ENCODE data around the gene CD200. TPM values are rescaled to one million over a fixed set of nuclear protein-coding genes. Genes with fewer than 3 reads are reported as not detected.

CD200 gene
- total and polyA plus RNA-seq, 10 of the 15 experiments (the other 5 are each of a cell fraction or from before 2014, with no cell fraction given), result 21.2 to 84.3 (median 33.2) TPM

DNA sequence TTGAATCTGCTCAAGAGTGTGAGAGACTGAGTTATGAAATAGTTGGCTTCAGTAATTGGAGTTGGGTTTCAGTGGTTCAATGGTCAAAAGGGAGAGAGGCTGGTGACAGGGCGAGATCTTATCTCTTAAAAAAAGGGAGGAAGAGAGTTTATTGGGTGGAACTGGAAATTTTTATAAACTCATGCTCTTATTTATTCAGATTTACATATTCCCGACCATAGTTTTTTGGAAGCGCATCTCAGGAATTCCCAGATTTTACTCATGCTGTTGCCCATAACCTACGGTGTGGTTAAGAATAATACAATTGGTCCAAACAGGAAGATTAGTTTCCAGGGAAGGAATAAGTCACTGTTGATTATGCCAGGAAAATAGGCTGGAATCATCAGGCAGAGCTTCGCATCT is 41.4 kb downstream of the CD200 start (continued):
- TF ChIP-seq, protein P1, sequence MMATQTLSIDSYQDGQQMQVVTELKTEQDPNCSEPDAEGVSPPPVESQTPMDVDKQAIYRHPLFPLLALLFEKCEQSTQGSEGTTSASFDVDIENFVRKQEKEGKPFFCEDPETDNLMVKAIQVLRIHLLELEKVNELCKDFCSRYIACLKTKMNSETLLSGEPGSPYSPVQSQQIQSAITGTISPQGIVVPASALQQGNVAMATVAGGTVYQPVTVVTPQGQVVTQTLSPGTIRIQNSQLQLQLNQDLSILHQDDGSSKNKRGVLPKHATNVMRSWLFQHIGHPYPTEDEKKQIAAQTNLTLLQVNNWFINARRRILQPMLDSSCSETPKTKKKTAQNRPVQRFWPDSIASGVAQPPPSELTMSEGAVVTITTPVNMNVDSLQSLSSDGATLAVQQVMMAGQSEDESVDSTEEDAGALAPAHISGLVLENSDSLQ (IDR thresholded peaks at IDR 0.05), result no peak
- TF ChIP-seq RAD51 (IDR thresholded peaks at IDR 0.05), result no peak
- TF ChIP-seq MEF2B (IDR thresholded peaks at IDR 0.05; ENCODE audit: partially characterized antibody, poor library complexity, severe bottlenecking), result no peak
- TF ChIP-seq TCF7 (IDR thresholded peaks at IDR 0.05; ENCODE audit: borderline replicate concordance), result no peak
- TF ChIP-seq PML (IDR thresholded peaks at IDR 0.05; ENCODE audit: low read length), result no peak

DNA sequence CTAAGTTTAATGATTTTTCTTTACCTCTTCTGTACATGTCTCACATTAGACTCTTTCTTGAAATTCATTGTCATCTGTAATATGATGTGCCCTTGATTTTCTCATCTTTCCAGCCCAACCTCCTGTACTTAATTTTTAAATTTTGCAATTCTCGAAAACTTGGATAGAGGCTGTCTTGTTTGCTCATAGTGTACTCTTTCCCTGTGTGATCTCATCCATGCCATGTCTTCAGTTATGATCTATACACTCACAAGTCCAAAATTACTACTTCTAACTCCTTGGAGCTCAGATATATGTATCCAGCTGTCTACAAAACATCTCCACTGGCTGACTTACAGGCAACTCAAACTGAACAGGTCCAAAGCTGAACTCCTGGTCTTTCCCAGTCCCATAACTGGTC is 42.2 kb downstream of the CD200 start:
- Histone ChIP-seq H3K27ac (ENCODE audit: control insufficient read depth, insufficient read depth) (no peak overlapping the region), H3K9me3 (replicated peaks; ENCODE audit: control insufficient read depth, insufficient read depth, low read length) (no peaks in the 10 kb centered on the region), H3K36me3 (ENCODE audit: control insufficient read depth in 2 of 2, insufficient read depth in 2 of 2, low read length in 1 of 2) (no peaks in the 10 kb centered on the region; a peak in 1 of 4 replicates), H2AFZ (ENCODE audit: control insufficient read depth, low read depth, low read length) (no peak overlapping the region), H3K9ac (ENCODE audit: control insufficient read depth, insufficient read depth, low read length) (no peak overlapping the region), H3K4me2 (ENCODE audit: control insufficient read depth, insufficient read depth) (no peak overlapping the region), H3K27me3 (replicated peaks in 1 of 2; ENCODE audit: control insufficient read depth in 2 of 2, insufficient read depth in 2 of 2, low read length in 1 of 2) (no peaks in the 10 kb centered on the region), H3K4me3 (no peak overlapping the region), H3K4me1 (ENCODE audit: control insufficient read depth, insufficient read depth, low read length) (no peaks in the 10 kb centered on the region), H3K79me2 (ENCODE audit: control insufficient read depth, insufficient read depth, low read length) (no peaks in the 10 kb centered on the region), H4K20me1 (ENCODE audit: control insufficient read depth, insufficient read depth) (no peaks in the 10 kb centered on the region)
- ChIA-PET SMC1A (ENCODE audit: uncharacterized antibody, unreplicated experiment) (interaction anchor here (0.8 to 1.8 kb wide), 7 partner anchors 9 to 238 kb away, joined by 3 to 9 read pairs (median 4); no protein-coding TSS in a partner anchor), CTCF (interaction anchor here (1.4 to 3.4 kb wide), 2 partner anchors 10 to 82 kb away, joined by 4 to 10 read pairs; no protein-coding TSS in a partner anchor), POLR2A (interaction anchor here (0.6 to 2.9 kb wide), 4 partner anchors 11 to 416 kb away, joined by 3 to 10 read pairs (median 4); no protein-coding TSS in a partner anchor), RAD21 (ENCODE audit: unreplicated experiment) (interaction anchor here (1.1 kb wide), 1 partner anchor 13 kb away, joined by 3 read pairs; no protein-coding TSS in a partner anchor)
- in situ Hi-C loops (cut with MboI) (no loop called here), intact Hi-C loops (cut with micrococcal nuclease; ENCODE audit: unreplicated experiment) (no loop called here)
- ATAC-seq, result no peak
- DNase-seq (ENCODE audit: low read depth, low spot score), result no peak
- 96% methylated on average over 1 of the region's 1 CpG for WGBS (ENCODE audit: insufficient coverage, insufficient replicate concordance, low lambda C conversion rate, missing lambda C conversion rate)
- BruUV-seq (replicated peaks), result no TSS peak
- FAIRE-seq, result no peak
- TF ChIP-seq SP1 (IDR thresholded peaks at IDR 0.05; ENCODE audit: low read depth, low read length) (no peak), BRCA1 (IDR thresholded peaks at IDR 0.05; ENCODE audit: low read depth, low read length) (no peak)
- TF ChIP-seq, protein P2, sequence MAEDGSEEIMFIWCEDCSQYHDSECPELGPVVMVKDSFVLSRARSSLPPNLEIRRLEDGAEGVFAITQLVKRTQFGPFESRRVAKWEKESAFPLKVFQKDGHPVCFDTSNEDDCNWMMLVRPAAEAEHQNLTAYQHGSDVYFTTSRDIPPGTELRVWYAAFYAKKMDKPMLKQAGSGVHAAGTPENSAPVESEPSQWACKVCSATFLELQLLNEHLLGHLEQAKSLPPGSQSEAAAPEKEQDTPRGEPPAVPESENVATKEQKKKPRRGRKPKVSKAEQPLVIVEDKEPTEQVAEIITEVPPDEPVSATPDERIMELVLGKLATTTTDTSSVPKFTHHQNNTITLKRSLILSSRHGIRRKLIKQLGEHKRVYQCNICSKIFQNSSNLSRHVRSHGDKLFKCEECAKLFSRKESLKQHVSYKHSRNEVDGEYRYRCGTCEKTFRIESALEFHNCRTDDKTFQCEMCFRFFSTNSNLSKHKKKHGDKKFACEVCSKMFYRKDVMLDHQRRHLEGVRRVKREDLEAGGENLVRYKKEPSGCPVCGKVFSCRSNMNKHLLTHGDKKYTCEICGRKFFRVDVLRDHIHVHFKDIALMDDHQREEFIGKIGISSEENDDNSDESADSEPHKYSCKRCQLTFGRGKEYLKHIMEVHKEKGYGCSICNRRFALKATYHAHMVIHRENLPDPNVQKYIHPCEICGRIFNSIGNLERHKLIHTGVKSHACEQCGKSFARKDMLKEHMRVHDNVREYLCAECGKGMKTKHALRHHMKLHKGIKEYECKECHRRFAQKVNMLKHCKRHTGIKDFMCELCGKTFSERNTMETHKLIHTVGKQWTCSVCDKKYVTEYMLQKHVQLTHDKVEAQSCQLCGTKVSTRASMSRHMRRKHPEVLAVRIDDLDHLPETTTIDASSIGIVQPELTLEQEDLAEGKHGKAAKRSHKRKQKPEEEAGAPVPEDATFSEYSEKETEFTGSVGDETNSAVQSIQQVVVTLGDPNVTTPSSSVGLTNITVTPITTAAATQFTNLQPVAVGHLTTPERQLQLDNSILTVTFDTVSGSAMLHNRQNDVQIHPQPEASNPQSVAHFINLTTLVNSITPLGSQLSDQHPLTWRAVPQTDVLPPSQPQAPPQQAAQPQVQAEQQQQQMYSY (CRISPR knock-in tag; IDR thresholded peaks at IDR 0.05), result no peak

All from GM12878 (cell line).